Measurements from ENCODE around the gene EXOG. TPM values are rescaled to one million over a fixed set of nuclear protein-coding genes. Genes with fewer than 3 reads are reported as not detected.

Gene EXOG
- polyA plus RNA-seq, 3 donors from 2014 or later: 2.9 to 19.6 (median 6.9) TPM

GRCh38 chr3:38532529-38532928 is 36.4 kb downstream of the EXOG start:
- no peak overlapping the region for H3K4me3 Mint-ChIP-seq
- H3K4me1 Mint-ChIP-seq: no peaks in the 10 kb centered on the region
- H3K27ac Mint-ChIP-seq: no peak overlapping the region
- DNase-seq: no peak
- H3K36me3 Mint-ChIP-seq: peaks cover 6 to 22% (median 17%) of the 10 kb centered on the region in 3 donors
- no peaks in the 10 kb centered on the region for H3K27me3 Mint-ChIP-seq (ENCODE audit: low read depth in 3 of 3)
- no peaks in the 10 kb centered on the region for H3K9me3 Mint-ChIP-seq

DNA sequence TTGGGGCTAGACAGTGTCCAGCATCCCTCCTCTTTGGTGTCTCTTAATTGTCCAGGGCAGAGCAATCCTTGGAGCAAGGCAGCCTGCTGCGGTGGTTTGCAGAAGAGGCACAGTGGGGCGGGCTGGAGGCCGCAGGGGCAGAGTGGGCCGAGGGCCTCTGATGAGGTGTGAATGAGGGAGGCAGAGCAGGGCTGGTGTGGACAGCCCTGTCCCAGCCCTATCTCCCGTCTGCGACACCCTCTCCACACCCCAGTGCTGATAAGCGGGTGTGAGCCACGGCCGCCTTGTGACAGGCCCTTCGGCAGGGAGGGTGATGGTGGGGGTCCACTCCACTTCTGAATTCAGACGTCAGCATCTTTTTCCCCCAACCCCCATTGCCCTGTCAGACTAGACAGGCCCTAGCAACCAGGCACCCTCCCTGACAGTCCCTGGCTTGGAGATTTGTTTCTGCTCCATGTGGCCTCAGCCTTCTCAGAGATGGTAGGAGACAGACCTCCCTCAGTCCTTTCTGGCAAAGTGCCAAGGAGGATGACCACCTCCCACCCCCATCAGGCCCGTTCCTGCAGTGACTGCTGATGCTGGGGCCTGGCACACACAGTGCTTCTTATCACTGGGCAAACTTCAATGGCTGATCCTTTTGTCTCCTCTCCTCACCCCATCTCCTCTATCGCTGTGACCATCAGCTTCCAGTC is 37.3 kb downstream of the EXOG start:
- no peak overlapping the region for H3K27ac Mint-ChIP-seq
- H3K4me3 Mint-ChIP-seq: no peak overlapping the region
- no peak for DNase-seq

GRCh38 chr3:38534180-38534579 is 38.0 kb downstream of the EXOG start:
- no peaks in the 10 kb centered on the region for H3K27me3 Mint-ChIP-seq (ENCODE audit: low read depth in 3 of 3)
- H3K9me3 Mint-ChIP-seq: no peaks in the 10 kb centered on the region
- H3K4me1 Mint-ChIP-seq: no peaks in the 10 kb centered on the region
- DNase-seq: no peak
- no peak overlapping the region for H3K4me3 Mint-ChIP-seq
- peaks cover 3 to 22% (median 18%) of the 10 kb centered on the region in 3 donors for H3K36me3 Mint-ChIP-seq
- no peak overlapping the region for H3K27ac Mint-ChIP-seq

More for the DNA sequence above, 37.3 kb downstream of the EXOG start:
- Mint-ChIP-seq H3K27me3 (ENCODE audit: low read depth in 3 of 3) (no peaks in the 10 kb centered on the region), H3K9me3 (no peaks in the 10 kb centered on the region), H3K36me3 (peaks cover 3 to 22% (median 18%) of the 10 kb centered on the region in 3 donors), H3K4me1 (no peaks in the 10 kb centered on the region)

- H3K9me3 Mint-ChIP-seq: no peaks in the 10 kb centered on the region
- H3K36me3 Mint-ChIP-seq: peaks cover 3 to 22% (median 16%) of the 10 kb centered on the region in 3 donors
- no peak overlapping the region for H3K4me3 Mint-ChIP-seq
- no peak overlapping the region for H3K27ac Mint-ChIP-seq
- no peaks in the 10 kb centered on the region for H3K4me1 Mint-ChIP-seq
- no peaks in the 10 kb centered on the region for H3K27me3 Mint-ChIP-seq (ENCODE audit: low read depth in 3 of 3)
- DNase-seq: no peak
These were observed 38.5 kb downstream of the EXOG start for GRCh38 chr3:38534604-38535003.

- Mint-ChIP-seq H3K4me3 (no peak overlapping the region), H3K36me3 (peaks cover 3 to 15% (median 14%) of the 10 kb centered on the region in 3 donors), H3K27ac (no peak overlapping the region), H3K27me3 (ENCODE audit: low read depth in 3 of 3) (no peaks in the 10 kb centered on the region), H3K9me3 (no peaks in the 10 kb centered on the region), H3K4me1 (no peaks in the 10 kb centered on the region)
- DNase-seq: no peak
These were observed 40.5 kb downstream of the EXOG start for GRCh38 chr3:38536671-38537070.

DNA sequence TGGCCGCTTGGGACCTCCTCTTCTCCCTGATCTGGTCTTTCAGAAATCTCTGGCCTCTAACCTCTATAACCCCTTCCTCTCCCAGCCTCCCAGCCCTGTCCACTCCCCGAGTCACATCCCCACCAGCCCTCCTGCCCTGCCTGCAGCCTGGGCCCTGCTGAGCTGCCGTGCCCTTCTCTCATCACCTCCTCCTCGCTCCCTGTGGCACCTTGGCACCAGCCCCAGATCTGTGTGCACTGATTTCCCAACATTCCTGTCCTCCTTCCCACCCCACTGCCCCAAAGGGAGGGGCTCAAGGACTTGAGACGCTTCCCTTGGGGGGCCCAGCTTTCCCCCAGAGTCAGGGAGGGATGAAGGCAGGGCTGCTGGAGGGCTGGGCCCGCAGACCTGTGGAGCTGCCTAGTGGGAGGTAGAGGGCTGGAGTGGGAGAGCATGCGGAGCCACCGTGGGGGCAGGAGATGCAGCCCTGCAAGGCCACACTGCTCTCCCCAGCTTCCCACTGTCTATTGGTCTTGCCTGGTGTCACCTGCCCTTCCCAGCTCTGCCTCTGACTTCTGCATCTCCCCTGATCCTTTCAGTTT is 42.7 kb downstream of the EXOG start:
- Mint-ChIP-seq H3K4me1 (no peaks in the 10 kb centered on the region), H3K36me3 (peaks cover 3 to 19% (median 14%) of the 10 kb centered on the region in 3 donors), H3K4me3 (no peak overlapping the region), H3K27ac (no peak overlapping the region), H3K27me3 (ENCODE audit: low read depth in 3 of 3) (peaks cover 0 to 2% (median 2%) of the 10 kb centered on the region in 3 donors), H3K9me3 (no peaks in the 10 kb centered on the region)
- DNase-seq: no peak

DNA sequence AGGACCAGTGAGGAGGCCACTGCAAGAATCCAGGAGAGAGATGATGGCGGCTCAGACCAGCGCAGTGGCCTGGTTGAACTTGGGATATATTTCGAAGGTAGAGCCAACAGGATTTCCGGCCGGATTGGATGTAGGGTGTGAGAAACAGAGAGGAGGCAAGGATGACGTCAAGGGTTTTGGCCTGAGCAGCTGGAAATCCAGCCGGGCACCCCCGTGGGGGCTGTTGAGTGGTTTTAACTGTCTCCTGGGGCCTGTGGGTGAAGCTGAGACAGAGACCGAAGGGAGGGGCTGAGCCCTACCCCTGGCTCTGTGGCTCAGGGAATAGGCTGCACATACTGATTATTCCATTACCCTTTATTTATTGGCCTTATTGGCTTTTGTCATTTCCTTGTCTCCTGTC is 45.7 kb downstream of the EXOG start:
- peaks cover 0 to 3% (median 2%) of the 10 kb centered on the region in 3 donors for H3K27me3 Mint-ChIP-seq (ENCODE audit: low read depth in 3 of 3)
- no peak overlapping the region for H3K27ac Mint-ChIP-seq
- H3K4me1 Mint-ChIP-seq: no peaks in the 10 kb centered on the region
- H3K36me3 Mint-ChIP-seq: peaks cover 0 to 13% (median under 1%) of the 10 kb centered on the region in 3 donors
- H3K4me3 Mint-ChIP-seq: no peak overlapping the region
- DNase-seq: no peak
- H3K9me3 Mint-ChIP-seq: peaks cover 0 to 2% (median 0%) of the 10 kb centered on the region in 6 donors

- no peak for DNase-seq
- Mint-ChIP-seq H3K27ac (no peak overlapping the region), H3K27me3 (ENCODE audit: low read depth in 3 of 3) (peaks cover 0 to 3% (median 2%) of the 10 kb centered on the region in 3 donors), H3K4me1 (no peaks in the 10 kb centered on the region), H3K36me3 (peaks cover 0 to 9% (median 0%) of the 10 kb centered on the region in 3 donors), H3K4me3 (no peak overlapping the region), H3K9me3 (peaks cover 0 to 2% (median 0%) of the 10 kb centered on the region in 6 donors)
These were observed 46.5 kb downstream of the EXOG start for GRCh38 chr3:38542401-38543298.

GRCh38 chr3:38543586-38543985 is 47.4 kb downstream of the EXOG start:
- H3K27ac Mint-ChIP-seq: no peak overlapping the region
- DNase-seq: no peak
- H3K9me3 Mint-ChIP-seq: peaks cover 0 to 2% (median 0%) of the 10 kb centered on the region in 6 donors
- peaks cover 0 to 3% (median 2%) of the 10 kb centered on the region in 3 donors for H3K27me3 Mint-ChIP-seq (ENCODE audit: low read depth in 3 of 3)
- H3K4me1 Mint-ChIP-seq: no peaks in the 10 kb centered on the region
- H3K4me3 Mint-ChIP-seq: no peak overlapping the region
- peaks cover 0 to 5% (median 0%) of the 10 kb centered on the region in 3 donors for H3K36me3 Mint-ChIP-seq

- no peak for DNase-seq
- no peak overlapping the region for H3K27ac Mint-ChIP-seq
- peaks cover 0 to 5% (median 0%) of the 10 kb centered on the region in 3 donors for H3K36me3 Mint-ChIP-seq
- H3K4me1 Mint-ChIP-seq: no peaks in the 10 kb centered on the region
- H3K9me3 Mint-ChIP-seq: peaks cover 0 to 2% (median 0%) of the 10 kb centered on the region in 6 donors
- no peak overlapping the region for H3K4me3 Mint-ChIP-seq
- H3K27me3 Mint-ChIP-seq (ENCODE audit: low read depth in 3 of 3): peaks cover 0 to 3% (median 2%) of the 10 kb centered on the region in 3 donors
These were observed 48.8 kb downstream of the EXOG start for GRCh38 chr3:38544926-38545325.

DNA sequence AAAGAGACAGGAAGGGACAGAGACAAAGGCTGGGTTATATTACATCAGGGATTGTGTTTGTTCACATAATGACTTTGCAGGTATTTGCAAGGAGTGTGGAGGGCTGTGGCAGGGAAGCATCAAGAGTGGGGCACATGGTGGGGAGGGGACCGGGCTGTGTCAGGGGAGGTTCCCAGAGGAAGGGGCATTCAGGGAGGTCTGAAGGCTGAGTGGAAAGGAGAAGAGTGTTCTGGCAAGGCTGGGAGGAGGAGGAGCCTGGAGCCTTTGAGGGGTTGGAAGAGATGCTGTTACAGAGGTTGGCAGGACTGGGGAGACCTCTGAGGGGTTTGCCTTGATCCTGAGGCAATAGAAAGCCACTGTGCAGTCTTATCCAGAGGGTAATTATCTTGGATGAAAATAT is 49.4 kb downstream of the EXOG start:
- no peak for DNase-seq
- Mint-ChIP-seq H3K4me1 (no peaks in the 10 kb centered on the region), H3K9me3 (peaks cover 0 to 2% (median 0%) of the 10 kb centered on the region in 6 donors), H3K27me3 (ENCODE audit: low read depth in 3 of 3) (peaks cover 0 to 4% (median 3%) of the 10 kb centered on the region in 3 donors), H3K4me3 (no peak overlapping the region), H3K27ac (no peak overlapping the region), H3K36me3 (peaks cover 0 to 5% (median 0%) of the 10 kb centered on the region in 3 donors)

DNA sequence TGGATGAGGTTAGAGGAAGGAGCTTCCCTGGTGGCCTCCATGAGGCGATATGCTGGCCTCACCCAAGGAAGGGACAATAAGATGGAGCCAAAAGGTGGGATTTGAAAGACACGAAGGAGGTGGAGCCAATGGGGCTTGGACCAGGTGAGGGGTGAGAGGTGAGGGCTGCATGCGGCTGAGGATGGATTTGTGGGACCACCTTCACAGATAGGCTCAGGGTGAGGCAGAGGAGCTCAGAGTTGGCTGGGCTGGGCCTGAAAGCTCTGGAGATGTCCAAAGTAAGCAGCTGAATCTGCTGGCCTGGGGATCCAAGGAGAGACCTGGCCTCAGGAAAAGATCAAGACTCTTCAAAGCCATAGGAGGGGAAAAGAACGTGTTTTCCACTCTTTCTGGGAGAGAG is 49.8 kb downstream of the EXOG start:
- Mint-ChIP-seq H3K4me3 (no peak overlapping the region), H3K9me3 (peaks cover 0 to 2% (median 0%) of the 10 kb centered on the region in 6 donors), H3K27me3 (ENCODE audit: low read depth in 3 of 3) (peaks cover 0 to 5% (median 3%) of the 10 kb centered on the region in 3 donors), H3K27ac (no peak overlapping the region), H3K36me3 (peaks cover 0 to 5% (median 0%) of the 10 kb centered on the region in 3 donors), H3K4me1 (no peaks in the 10 kb centered on the region)
- DNase-seq: no peak

- H3K9me3 Mint-ChIP-seq: peaks cover 0 to 2% (median 0%) of the 10 kb centered on the region in 6 donors
- no peak overlapping the region for H3K27ac Mint-ChIP-seq
- H3K4me3 Mint-ChIP-seq: no peak overlapping the region
- H3K36me3 Mint-ChIP-seq: no peaks in the 10 kb centered on the region
- H3K27me3 Mint-ChIP-seq (ENCODE audit: low read depth in 3 of 3): peaks cover 2 to 5% (median 4%) of the 10 kb centered on the region in 3 donors
- DNase-seq: no peak
- no peaks in the 10 kb centered on the region for H3K4me1 Mint-ChIP-seq
These were observed 52.2 kb downstream of the EXOG start for GRCh38 chr3:38548154-38548931.
